Measurements from ENCODE around the gene HSD17B8.

Gene HSD17B8

DNA sequence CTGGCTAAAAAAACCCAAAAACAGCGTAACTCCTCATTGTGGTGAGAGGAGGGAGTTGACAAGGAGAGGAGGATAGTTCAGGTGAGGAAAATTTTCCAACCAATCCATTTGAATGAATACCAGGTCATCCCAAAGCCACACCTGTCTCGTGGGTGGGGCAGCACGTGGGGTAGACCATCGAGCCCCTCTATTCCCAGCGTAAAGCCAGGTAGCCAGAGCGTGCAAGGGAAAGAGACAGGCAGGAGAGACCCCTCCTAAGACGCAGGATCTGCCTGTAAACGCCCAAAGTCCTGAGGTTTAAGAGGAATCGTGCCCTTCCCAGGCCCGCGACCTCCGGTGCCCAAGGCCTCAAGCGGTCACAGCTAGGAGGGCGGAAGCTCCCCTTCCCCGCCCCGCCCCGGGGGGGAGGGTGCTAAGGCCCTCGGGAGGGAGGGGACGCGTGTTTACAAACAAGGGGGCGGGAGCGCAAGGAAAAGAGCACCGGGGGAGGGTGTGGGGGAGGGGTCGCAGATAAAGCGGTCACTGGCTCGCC lies 4.7 kb upstream of the HSD17B8 start:
- TF ChIP-seq MAX (IDR thresholded peaks at IDR 0.05) (peak; percentile 71), NFIC (IDR thresholded peaks at IDR 0.05) (no peak), USF1 (IDR thresholded peaks at IDR 0.05) (peak; percentile 30; the same call in 1 of the 2 replicates), TAF1 (IDR thresholded peaks at IDR 0.05; ENCODE audit: low read depth) (no peak)

DNA sequence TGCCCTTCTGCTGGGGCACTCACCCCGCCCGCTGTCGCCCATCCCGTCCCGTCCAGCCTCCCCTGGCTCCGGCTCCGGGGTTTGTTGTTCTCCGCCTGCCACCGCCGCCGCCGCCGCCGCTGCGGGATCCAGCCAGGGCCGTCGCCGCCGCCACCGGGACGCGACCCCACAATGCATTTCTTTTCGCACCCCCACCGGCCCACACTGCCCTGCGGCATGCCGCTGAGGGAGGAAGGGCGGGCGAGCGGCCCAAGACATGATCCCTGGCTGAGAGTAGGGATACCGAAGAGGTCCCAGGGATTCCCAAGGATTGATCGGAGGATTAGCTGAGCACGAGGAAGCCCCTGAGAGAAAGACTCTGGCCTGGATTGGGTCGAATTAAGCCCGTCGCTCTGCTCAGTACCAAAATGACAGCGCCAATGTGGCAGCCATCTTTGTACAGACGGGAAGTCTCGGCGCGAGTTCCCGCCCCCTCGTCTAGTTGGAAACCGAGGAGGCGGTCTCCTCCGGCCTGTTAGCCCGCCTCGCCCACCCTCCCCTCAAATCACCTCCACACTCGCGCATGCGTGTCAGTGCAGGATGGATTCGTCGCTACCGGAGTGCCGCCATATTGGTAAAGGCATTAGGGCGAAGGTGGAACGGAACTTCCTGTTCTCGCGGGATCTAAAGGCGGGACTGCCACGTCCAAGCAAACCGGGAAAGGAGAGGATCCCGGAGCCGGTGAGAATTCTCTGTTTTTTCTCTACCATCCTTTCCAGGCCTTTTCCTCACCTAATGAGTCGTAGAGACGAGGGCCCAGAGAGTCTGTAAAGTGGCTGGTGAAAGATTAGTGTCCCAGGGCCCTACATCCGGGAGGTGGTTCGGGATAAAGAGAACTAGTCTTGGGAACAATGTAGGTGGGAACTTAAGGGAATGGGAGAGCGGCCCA lies 4.0 kb upstream of the HSD17B8 start, which contains the start of the genes RXRB and SLC39A7:
RXRB (minus strand) TSS at position 447 of the 928 bp plus-strand sequence; CDS start at position 258, 189 bp downstream.
SLC39A7 (plus strand) TSS at position 649 of the 928 bp plus-strand sequence. CDS start 379 bp downstream, outside the sequence.
- TF ChIP-seq TAF1 (IDR thresholded peaks at IDR 0.05; ENCODE audit: low read depth) (peak; percentile 89), TEAD4 (IDR thresholded peaks at IDR 0.05) (peak; percentile 40; the same call in 1 of the 2 replicates), CEBPB (IDR thresholded peaks at IDR 0.05) (no peak), USF1 (IDR thresholded peaks at IDR 0.05) (no peak), EGR1 (IDR thresholded peaks at IDR 0.05) (peak; percentile 49), NFIC (IDR thresholded peaks at IDR 0.05) (no peak), FOXM1 (IDR thresholded peaks at IDR 0.05; ENCODE audit: borderline replicate concordance, low read depth) (no peak), CREB1 (IDR thresholded peaks at IDR 0.05; ENCODE audit: low read depth) (no peak), RAD21 (IDR thresholded peaks at IDR 0.05; ENCODE audit: low read depth) (no peak), EP300 (IDR thresholded peaks at IDR 0.05; ENCODE audit: borderline replicate concordance) (peak; percentile 54; the same call in 1 of the 2 replicates), YY1 (IDR thresholded peaks at IDR 0.05; ENCODE audit: low read depth) (peak; percentile 97), MAX (IDR thresholded peaks at IDR 0.05) (peak; percentile 14; the same call in 1 of the 2 replicates), TCF12 (IDR thresholded peaks at IDR 0.05; ENCODE audit: low read depth) (peak; percentile 70), ZBTB7A (IDR thresholded peaks at IDR 0.05; ENCODE audit: low read depth) (no peak)
- TF ChIP-seq, protein P1, sequence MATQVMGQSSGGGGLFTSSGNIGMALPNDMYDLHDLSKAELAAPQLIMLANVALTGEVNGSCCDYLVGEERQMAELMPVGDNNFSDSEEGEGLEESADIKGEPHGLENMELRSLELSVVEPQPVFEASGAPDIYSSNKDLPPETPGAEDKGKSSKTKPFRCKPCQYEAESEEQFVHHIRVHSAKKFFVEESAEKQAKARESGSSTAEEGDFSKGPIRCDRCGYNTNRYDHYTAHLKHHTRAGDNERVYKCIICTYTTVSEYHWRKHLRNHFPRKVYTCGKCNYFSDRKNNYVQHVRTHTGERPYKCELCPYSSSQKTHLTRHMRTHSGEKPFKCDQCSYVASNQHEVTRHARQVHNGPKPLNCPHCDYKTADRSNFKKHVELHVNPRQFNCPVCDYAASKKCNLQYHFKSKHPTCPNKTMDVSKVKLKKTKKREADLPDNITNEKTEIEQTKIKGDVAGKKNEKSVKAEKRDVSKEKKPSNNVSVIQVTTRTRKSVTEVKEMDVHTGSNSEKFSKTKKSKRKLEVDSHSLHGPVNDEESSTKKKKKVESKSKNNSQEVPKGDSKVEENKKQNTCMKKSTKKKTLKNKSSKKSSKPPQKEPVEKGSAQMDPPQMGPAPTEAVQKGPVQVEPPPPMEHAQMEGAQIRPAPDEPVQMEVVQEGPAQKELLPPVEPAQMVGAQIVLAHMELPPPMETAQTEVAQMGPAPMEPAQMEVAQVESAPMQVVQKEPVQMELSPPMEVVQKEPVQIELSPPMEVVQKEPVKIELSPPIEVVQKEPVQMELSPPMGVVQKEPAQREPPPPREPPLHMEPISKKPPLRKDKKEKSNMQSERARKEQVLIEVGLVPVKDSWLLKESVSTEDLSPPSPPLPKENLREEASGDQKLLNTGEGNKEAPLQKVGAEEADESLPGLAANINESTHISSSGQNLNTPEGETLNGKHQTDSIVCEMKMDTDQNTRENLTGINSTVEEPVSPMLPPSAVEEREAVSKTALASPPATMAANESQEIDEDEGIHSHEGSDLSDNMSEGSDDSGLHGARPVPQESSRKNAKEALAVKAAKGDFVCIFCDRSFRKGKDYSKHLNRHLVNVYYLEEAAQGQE (IDR thresholded peaks at IDR 0.05; ENCODE audit: low read depth) = no peak

DNA sequence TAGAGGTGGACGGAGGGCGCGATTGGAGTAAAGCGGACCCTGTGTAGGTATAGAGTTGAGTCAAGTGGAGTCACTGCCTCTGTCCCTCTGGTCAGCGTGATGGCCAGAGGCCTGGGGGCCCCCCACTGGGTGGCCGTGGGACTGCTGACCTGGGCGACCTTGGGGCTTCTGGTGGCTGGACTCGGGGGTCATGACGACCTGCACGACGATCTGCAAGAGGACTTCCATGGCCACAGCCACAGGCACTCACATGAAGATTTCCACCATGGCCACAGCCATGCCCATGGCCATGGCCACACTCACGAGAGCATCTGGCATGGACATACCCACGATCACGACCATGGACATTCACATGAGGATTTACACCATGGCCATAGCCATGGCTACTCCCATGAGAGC lies 3.3 kb upstream of the HSD17B8 start:
- no peak for TF ChIP-seq EGR1 (IDR thresholded peaks at IDR 0.05)
- no peak for TF ChIP-seq EP300 (IDR thresholded peaks at IDR 0.05; ENCODE audit: borderline replicate concordance)
- no peak for TF ChIP-seq YY1 (IDR thresholded peaks at IDR 0.05; ENCODE audit: low read depth)
- TF ChIP-seq, protein P1 (IDR thresholded peaks at IDR 0.05; ENCODE audit: low read depth) = no peak
- no peak for TF ChIP-seq FOXM1 (IDR thresholded peaks at IDR 0.05; ENCODE audit: borderline replicate concordance, low read depth)
- no peak for TF ChIP-seq TCF12 (IDR thresholded peaks at IDR 0.05; ENCODE audit: low read depth)
- TF ChIP-seq ZBTB7A (IDR thresholded peaks at IDR 0.05; ENCODE audit: low read depth) = no peak
- TF ChIP-seq CEBPB (IDR thresholded peaks at IDR 0.05) = no peak
- TF ChIP-seq CREB1 (IDR thresholded peaks at IDR 0.05; ENCODE audit: low read depth) = no peak
- no peak for TF ChIP-seq RAD21 (IDR thresholded peaks at IDR 0.05; ENCODE audit: low read depth)
- TF ChIP-seq USF1 (IDR thresholded peaks at IDR 0.05) = no peak
- TF ChIP-seq NFIC (IDR thresholded peaks at IDR 0.05) = no peak
- TF ChIP-seq MAX (IDR thresholded peaks at IDR 0.05) = no peak
- no peak for TF ChIP-seq TEAD4 (IDR thresholded peaks at IDR 0.05)
- no peak for TF ChIP-seq TAF1 (IDR thresholded peaks at IDR 0.05; ENCODE audit: low read depth)

DNA sequence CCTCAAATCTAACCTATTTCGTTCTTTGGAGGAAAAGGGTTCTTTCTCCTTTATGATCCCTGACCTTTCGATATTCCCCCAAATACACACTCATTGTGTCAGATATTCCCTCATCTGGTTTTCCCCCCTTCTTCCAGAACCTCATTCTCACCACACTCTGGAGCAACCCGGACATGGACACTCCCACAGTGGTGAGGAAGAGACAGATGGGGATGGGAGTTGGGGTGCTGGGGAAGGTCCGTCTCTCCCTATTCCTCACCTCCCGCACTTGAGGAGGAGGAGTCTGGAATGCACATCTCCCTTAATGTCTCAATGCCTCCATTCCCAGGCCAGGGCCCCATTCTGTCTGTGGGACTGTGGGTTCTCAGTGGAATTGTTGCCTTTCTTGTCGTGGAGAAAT lies 2.5 kb upstream of the HSD17B8 start:
- TF ChIP-seq NFIC (IDR thresholded peaks at IDR 0.05) (no peak), CEBPB (IDR thresholded peaks at IDR 0.05) (no peak), EP300 (IDR thresholded peaks at IDR 0.05; ENCODE audit: borderline replicate concordance) (no peak), CREB1 (IDR thresholded peaks at IDR 0.05; ENCODE audit: low read depth) (no peak), FOXM1 (IDR thresholded peaks at IDR 0.05; ENCODE audit: borderline replicate concordance, low read depth) (no peak), TCF12 (IDR thresholded peaks at IDR 0.05; ENCODE audit: low read depth) (no peak), USF1 (IDR thresholded peaks at IDR 0.05) (no peak), MAX (IDR thresholded peaks at IDR 0.05) (no peak), TAF1 (IDR thresholded peaks at IDR 0.05; ENCODE audit: low read depth) (no peak), ZBTB7A (IDR thresholded peaks at IDR 0.05; ENCODE audit: low read depth) (no peak), TEAD4 (IDR thresholded peaks at IDR 0.05) (no peak), EGR1 (IDR thresholded peaks at IDR 0.05) (no peak), YY1 (IDR thresholded peaks at IDR 0.05; ENCODE audit: low read depth) (no peak), RAD21 (IDR thresholded peaks at IDR 0.05; ENCODE audit: low read depth) (no peak)
- TF ChIP-seq, protein P1 (IDR thresholded peaks at IDR 0.05; ENCODE audit: low read depth) = no peak
